Thyroid gland (tissue), 4 donors: ENCODE data around the gene EPHA2. TPM values are rescaled to one million over a fixed set of nuclear protein-coding genes. Genes with fewer than 3 reads are reported as not detected.
"Not testable (repeated sequence)": the region's sequence is repeated elsewhere in the genome, so short reads cannot be mapped to it uniquely, and the experiment has no call there.

ENCODE experiments used
- DNase-seq, 2 donors: peaks; one replicate each; pipeline ENCODE4 v3.0.0-alpha.2; 2019
- H3K27ac ChIP-seq, 3 donors: fragments of 200-600 bp; sonication (generic); 1 replicate in 2 of 3; 2 replicates in 1 of 3; pipeline ENCODE4 v1.5.1; 2016 to 2019; ENCODE audit warnings: mild to moderate bottlenecking in 1 of 3, moderate library complexity in 1 of 3
- H3K27me3 ChIP-seq: fragments of 200-600 bp; sonication (generic); one replicate; pipeline ENCODE4 v1.5.1; 2019
- H3K36me3 ChIP-seq, 2 donors: fragments of 200-600 bp; sonication (generic); one replicate each; pipeline ENCODE4 v1.5.1; 2016 to 2019
- H3K4me1 ChIP-seq, 2 donors: fragments of 200-600 bp; sonication (generic); one replicate each; pipeline ENCODE4 v1.5.1; 2017 to 2019
- H3K4me3 ChIP-seq, 3 donors: fragments of 200-600 bp; sonication (generic); replicated peaks in 1 of 3; 1 replicate in 2 of 3; 2 replicates in 1 of 3; pipeline ENCODE4 v1.5.1; 2016; ENCODE audit warnings: mild to moderate bottlenecking in 1 of 3
- H3K9me3 ChIP-seq: fragments of 200-600 bp; sonication (generic); one replicate; pipeline ENCODE4 v1.5.1; 2017
- CTCF ChIP-seq, 6 experiments: fragments of 200-600 bp in 3 of 6; fragments of 450-650 bp in 3 of 6; sonication (generic) in 3 of 6; IDR thresholded peaks; one replicate each; pipeline ENCODE4 v1.5.1; 2016 to 2019; ENCODE audit warnings: antibody characterized with exemption in 6 of 6, mild to moderate bottlenecking in 2 of 6, inconsistent platforms in 1 of 6, moderate library complexity in 1 of 6
- POLR2A ChIP-seq, 2 donors: fragments of 450-650 bp; IDR thresholded peaks; one replicate each; pipeline ENCODE4 v1.6.1; 2017; ENCODE audit warnings: antibody characterized with exemption in 2 of 2, mild to moderate bottlenecking in 2 of 2, moderate library complexity in 1 of 2
- WGBS, 2 donors: methylation state at CpG; one replicate each; pipeline ENCODE4 v1.1.5; 2017; 5-methylcytosine and 5-hydroxymethylcytosine counted together
- intact Hi-C: fragments of 100-400 bp; cut with DNase I; formaldehyde crosslinking; loops from one replicate; pipeline ENCODE4 v1.15.1; 2023
- total RNA-seq, 4 donors: library from RNA; depleted of rRNA; stranded (reverse); fragments of >200 nt; gene quantifications; one replicate each; pipeline ENCODE4 v1.2.3, GENCODE V29; 2016

Gene EPHA2
- total RNA-seq, 4 donors from 2014 or later = 22.3 to 53.2 (median 29.3) TPM

DNA sequence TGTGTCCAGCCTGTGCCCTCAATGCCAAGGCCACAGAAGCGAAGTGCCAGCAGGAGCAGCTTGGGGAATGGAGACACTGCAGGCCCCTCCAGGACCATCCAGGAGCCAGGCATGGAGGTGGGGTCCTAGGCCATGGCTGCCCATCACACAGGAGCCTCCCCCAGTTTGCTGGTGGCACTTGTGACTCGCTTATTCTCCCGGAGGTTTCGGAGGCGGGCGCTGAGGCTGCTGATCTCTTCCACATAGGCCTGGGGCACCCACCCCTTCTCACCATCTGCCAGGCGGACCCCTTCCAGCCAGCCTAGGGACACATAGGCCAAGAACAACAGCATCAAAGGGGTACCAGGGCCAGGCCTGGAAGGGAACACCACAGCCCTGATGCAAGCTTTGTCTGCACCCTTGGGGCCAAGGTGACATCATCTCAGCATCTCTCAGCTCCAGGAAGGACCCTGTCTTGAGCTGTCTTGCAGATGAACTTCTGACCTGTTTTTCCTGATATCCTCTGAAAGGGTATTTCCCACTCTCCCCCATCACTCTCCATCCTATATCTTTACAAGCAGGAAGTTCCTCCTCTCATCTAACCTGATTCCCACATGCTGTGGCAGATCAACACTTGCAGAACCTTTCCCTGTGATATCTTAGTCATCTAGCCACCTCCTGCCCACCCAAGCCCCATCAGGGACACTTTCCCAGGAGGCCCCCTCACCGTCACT, 42.7 kb upstream of the EPHA2 start:
- no peak for DNase-seq
- no peak overlapping the region for H3K4me3 ChIP-seq
- intact Hi-C loops = no loop called here
- WGBS, 2 donors = 86 to 89% methylated on average over 1 to 4 of the region's 8 CpGs
- H3K9me3 ChIP-seq = no peaks in the 10 kb centered on the region
- no peaks in the 10 kb centered on the region for H3K4me1 ChIP-seq
- no peak for TF ChIP-seq POLR2A (IDR thresholded peaks at IDR 0.05)
- TF ChIP-seq CTCF (IDR thresholded peaks at IDR 0.05) = no peak
- H3K27ac ChIP-seq = no peak overlapping the region
- no peaks in the 10 kb centered on the region for H3K36me3 ChIP-seq
- H3K27me3 ChIP-seq = no peaks in the 10 kb centered on the region

DNA sequence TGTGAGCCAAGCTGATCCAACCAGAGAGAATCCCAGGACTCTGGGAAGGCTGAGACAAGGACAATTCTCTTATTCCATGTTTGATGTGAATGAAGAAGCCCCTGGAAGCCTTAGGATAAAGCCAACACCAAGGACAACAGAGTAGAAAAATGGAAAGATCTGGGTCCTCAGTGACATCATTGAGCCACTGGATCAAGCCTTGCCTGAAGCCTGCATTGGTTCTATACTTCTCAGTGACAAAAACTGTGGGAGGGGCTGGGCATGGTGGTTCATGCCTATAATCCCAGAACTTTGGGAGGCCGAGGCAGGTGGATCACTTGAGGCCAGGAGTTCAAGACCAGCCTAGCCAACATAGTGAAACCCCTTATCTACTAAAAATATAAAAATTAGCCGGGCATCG, 41.0 kb upstream of the EPHA2 start:
- no peak for DNase-seq
- Histone ChIP-seq H3K9me3 (no peaks in the 10 kb centered on the region), H3K27me3 (no peaks in the 10 kb centered on the region), H3K4me1 (peaks cover 4 to 5% of the 10 kb centered on the region in 2 donors), H3K36me3 (no peaks in the 10 kb centered on the region), H3K27ac (no peak overlapping the region), H3K4me3 (no peak overlapping the region)
- WGBS, 2 donors = 63 to 100% methylated on average over 2 to 3 of the region's 3 CpGs
- TF ChIP-seq POLR2A (IDR thresholded peaks at IDR 0.05) (no peak), CTCF (IDR thresholded peaks at IDR 0.05) (no peak)
- intact Hi-C loops = no loop called here

DNA sequence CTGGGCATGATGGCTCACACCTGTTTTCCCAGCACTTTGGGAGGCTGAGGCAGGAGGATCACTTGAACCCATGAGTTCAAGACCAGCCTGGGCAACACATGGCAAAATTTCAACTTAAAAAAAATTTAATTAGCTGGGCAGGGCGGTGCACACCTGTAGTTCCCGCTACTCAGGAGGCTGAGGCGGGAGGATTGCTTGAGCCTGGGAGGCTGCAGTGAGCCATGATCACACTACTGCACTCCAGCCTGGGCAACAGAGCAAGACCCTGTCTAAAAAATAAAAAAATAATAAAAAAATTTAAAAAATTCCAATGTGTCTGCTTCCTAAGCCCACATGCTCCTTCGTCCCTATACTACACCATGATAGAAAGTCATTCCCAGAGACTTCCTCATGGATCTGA, 40.3 kb upstream of the EPHA2 start:
- H3K36me3 ChIP-seq, H3K27ac ChIP-seq, H3K4me3 ChIP-seq, DNase-seq, intact Hi-C loops, H3K9me3 ChIP-seq, H3K27me3 ChIP-seq: not testable (repeated sequence)
- 94 to 97% methylated on average over 4 of the region's 4 CpGs for WGBS, 2 donors
- H3K4me1 ChIP-seq = peaks cover 10 to 11% of the 10 kb centered on the region in 2 donors

DNA sequence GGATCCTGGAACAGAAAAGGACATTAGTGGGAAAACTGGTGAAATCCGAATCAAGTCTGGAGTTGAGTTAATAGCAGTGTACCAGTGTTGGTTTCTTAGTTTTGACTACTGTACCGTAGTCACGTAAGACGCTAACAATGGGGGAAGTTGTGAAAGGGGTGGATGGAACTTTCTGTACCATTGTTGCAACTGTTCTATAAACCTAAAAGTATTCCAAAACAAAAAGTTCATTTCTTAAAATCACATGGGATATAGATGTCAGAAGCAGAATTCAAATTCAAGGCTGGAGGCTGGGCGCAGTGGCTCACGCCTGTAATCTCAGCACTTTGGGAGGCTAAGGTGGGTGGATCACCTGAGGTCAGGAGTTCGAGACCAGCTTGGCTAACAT, 39.6 kb upstream of the EPHA2 start:
- H3K4me1 ChIP-seq = peaks cover 16 to 17% of the 10 kb centered on the region in 2 donors
- H3K36me3 ChIP-seq = no peaks in the 10 kb centered on the region
- WGBS, 2 donors = 90 to 93% methylated on average over 7 of the region's 7 CpGs
- no peak overlapping the region for H3K27ac ChIP-seq
- TF ChIP-seq CTCF (IDR thresholded peaks at IDR 0.05) = no peak
- TF ChIP-seq POLR2A (IDR thresholded peaks at IDR 0.05) = no peak
- H3K27me3 ChIP-seq = no peaks in the 10 kb centered on the region
- intact Hi-C loops = no loop called here
- H3K9me3 ChIP-seq = no peaks in the 10 kb centered on the region
- DNase-seq = no peak
- no peak overlapping the region for H3K4me3 ChIP-seq

GRCh38 chr1:16191916-16192546, 36.2 kb upstream of the EPHA2 start:
- intact Hi-C loops = no loop called here
- Histone ChIP-seq H3K27me3 (no peaks in the 10 kb centered on the region), H3K36me3 (no peaks in the 10 kb centered on the region), H3K4me3 (no peak overlapping the region), H3K4me1 (peaks cover 35 to 48% of the 10 kb centered on the region in 2 donors), H3K9me3 (no peaks in the 10 kb centered on the region), H3K27ac (peak overlapping the region; percentile 63 to 73 (median 65))
- 43 to 62% methylated on average over 5 to 6 of the region's 6 CpGs for WGBS, 2 donors
- TF ChIP-seq CTCF (IDR thresholded peaks at IDR 0.05) = no peak
- TF ChIP-seq POLR2A (IDR thresholded peaks at IDR 0.05) = no peak
- DNase-seq = peak; percentile 78 to 88
